K562 (cell line): Measurements from ENCODE around the gene SCAMP5. TPM values are rescaled to one million over a fixed set of nuclear protein-coding genes. Genes with fewer than 3 reads are reported as not detected.

Experiments used
- polyA plus RNA-seq, 8 experiments: library from polyadenylated mRNA; depleted of rRNA in 4 of 8; stranded (reverse) in 5 of 8; unstranded in 3 of 8; fragments of >200 nt; fragmentation: Nextera tagmentation in 2 of 8; fragmentation: Illumina TruSeq in 1 of 8; extraction: Ambion mirVana in 2 of 8; extraction: Trizol in 1 of 8; gene quantifications; 2 replicates each; pipeline versions ENCODE4 v1.2.1 to v1.2.3, GENCODE V29; 2011 to 2014; ENCODE audit warnings: inconsistent platforms in 1 of 8, missing spikeins in 1 of 8
- total RNA-seq, 7 experiments: library from RNA; depleted of rRNA in 6 of 7; stranded (reverse); fragments of >200 nt in 6 of 7; fragmentation: Illumina TruSeq in 2 of 7; extraction: Trizol in 2 of 7; gene quantifications; 2 replicates each; pipeline versions ENCODE4 v1.2.1 to v1.2.3, GENCODE V29; 2011 to 2021; ENCODE audit warnings: low replicate concordance in 1 of 7
- TF ChIP-seq, protein P1 (sequence below), 2 experiments: fragments of 450-650 bp in 1 of 2; sonication (generic) in 1 of 2; formaldehyde crosslinking in 1 of 2; IDR thresholded peaks; 2 replicates each; pipeline versions ENCODE4 v1.7.1 to v1.9.0; 2016 to 2022; ENCODE audit warnings: inconsistent platforms in 1 of 2, mild to moderate bottlenecking in 1 of 2, missing genetic modification reagents in 1 of 2
- TF ChIP-seq, protein P2 (sequence below): fragments of 450-650 bp; formaldehyde crosslinking; IDR thresholded peaks from 2 replicates; pipeline ENCODE4 v1.4.0; 2020; ENCODE audit warnings: mild to moderate bottlenecking, mixed read lengths

SCAMP5 gene
- total and polyA plus RNA-seq, 9 of the 15 experiments (the other 6 are each of a cell fraction or from before 2014, with no cell fraction given): 0.09 to 0.29 (median 0.19) TPM; not detected in 5

DNA sequence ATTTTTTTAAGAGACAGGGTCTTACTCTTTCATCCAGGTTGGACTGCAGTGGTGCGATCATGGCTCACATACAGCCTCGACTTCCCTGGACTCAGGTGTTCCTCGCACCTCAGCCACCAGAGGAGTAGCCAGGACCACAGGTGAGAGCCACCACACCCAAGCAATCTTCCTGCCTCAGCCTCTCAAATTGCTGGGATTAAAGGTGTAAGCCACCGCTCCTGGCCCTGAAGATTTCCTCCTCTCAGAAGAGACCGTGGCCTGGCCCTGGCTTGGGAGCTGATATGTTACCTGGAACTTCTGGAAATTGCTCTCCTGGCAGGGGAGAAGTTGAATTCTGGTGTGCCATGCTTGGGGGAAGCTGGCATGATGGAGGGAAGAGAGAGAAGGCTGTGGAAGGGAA lies 64.2 kb downstream of the SCAMP5 start (continued):
- TF ChIP-seq, protein P1, sequence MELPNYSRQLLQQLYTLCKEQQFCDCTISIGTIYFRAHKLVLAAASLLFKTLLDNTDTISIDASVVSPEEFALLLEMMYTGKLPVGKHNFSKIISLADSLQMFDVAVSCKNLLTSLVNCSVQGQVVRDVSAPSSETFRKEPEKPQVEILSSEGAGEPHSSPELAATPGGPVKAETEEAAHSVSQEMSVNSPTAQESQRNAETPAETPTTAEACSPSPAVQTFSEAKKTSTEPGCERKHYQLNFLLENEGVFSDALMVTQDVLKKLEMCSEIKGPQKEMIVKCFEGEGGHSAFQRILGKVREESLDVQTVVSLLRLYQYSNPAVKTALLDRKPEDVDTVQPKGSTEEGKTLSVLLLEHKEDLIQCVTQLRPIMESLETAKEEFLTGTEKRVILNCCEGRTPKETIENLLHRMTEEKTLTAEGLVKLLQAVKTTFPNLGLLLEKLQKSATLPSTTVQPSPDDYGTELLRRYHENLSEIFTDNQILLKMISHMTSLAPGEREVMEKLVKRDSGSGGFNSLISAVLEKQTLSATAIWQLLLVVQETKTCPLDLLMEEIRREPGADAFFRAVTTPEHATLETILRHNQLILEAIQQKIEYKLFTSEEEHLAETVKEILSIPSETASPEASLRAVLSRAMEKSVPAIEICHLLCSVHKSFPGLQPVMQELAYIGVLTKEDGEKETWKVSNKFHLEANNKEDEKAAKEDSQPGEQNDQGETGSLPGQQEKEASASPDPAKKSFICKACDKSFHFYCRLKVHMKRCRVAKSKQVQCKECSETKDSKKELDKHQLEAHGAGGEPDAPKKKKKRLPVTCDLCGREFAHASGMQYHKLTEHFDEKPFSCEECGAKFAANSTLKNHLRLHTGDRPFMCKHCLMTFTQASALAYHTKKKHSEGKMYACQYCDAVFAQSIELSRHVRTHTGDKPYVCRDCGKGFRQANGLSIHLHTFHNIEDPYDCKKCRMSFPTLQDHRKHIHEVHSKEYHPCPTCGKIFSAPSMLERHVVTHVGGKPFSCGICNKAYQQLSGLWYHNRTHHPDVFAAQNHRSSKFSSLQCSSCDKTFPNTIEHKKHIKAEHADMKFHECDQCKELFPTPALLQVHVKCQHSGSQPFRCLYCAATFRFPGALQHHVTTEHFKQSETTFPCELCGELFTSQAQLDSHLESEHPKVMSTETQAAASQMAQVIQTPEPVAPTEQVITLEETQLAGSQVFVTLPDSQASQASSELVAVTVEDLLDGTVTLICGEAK (IDR thresholded peaks at IDR 0.05): no peak
- TF ChIP-seq, protein P1 (CRISPR knock-in tag; IDR thresholded peaks at IDR 0.05): no peak
- TF ChIP-seq, protein P2, sequence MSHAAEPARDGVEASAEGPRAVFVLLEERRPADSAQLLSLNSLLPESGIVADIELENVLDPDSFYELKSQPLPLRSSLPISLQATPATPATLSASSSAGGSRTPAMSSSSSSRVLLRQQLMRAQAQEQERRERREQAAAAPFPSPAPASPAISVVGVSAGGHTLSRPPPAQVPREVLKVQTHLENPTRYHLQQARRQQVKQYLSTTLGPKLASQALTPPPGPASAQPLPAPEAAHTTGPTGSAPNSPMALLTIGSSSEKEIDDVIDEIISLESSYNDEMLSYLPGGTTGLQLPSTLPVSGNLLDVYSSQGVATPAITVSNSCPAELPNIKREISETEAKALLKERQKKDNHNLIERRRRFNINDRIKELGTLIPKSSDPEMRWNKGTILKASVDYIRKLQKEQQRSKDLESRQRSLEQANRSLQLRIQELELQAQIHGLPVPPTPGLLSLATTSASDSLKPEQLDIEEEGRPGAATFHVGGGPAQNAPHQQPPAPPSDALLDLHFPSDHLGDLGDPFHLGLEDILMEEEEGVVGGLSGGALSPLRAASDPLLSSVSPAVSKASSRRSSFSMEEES (CRISPR knock-in tag): no peak
